MM.1S (cell line): ENCODE measurements around the gene CLEC19A.

Source experiments
- DNase-seq: peaks from one replicate; pipeline ENCODE4 v3.0.0-alpha.2; 2015
- H2AFZ ChIP-seq: fragments of 300-600 bp; sonication (generic); 2 replicates; pipeline ENCODE4 v1.6.0; 2016; ENCODE audit warnings: antibody characterized with exemption, low read length
- H3F3A ChIP-seq: fragments of 300-600 bp; sonication (generic); 2 replicates; pipeline ENCODE4 v1.6.1; 2016; ENCODE audit warnings: mild to moderate bottlenecking, antibody characterized with exemption, low read length, moderate library complexity, mixed read lengths; ENCODE audit not compliant: insufficient read depth
- H3K27ac ChIP-seq: fragments of 300-600 bp; sonication (generic); 2 replicates; pipeline ENCODE4 v1.5.1; 2016; ENCODE audit warnings: mild to moderate bottlenecking, low read length
- H3K27me3 ChIP-seq: fragments of 300-600 bp; sonication (generic); replicated peaks from 2 replicates; pipeline ENCODE4 v1.6.0; 2016; ENCODE audit warnings: low read length; ENCODE audit not compliant: insufficient read depth
- H3K36me3 ChIP-seq: fragments of 300-600 bp; sonication (generic); replicated peaks from 2 replicates; pipeline ENCODE4 v1.6.1; 2016; ENCODE audit warnings: mild to moderate bottlenecking, low read length, mixed read lengths; ENCODE audit not compliant: insufficient read depth
- H3K4me1 ChIP-seq: fragments of 300-600 bp; sonication (generic); 2 replicates; pipeline ENCODE4 v1.6.1; 2016; ENCODE audit warnings: low read length, mixed read lengths
- H3K4me2 ChIP-seq: fragments of 300-600 bp; sonication (generic); 2 replicates; pipeline ENCODE4 v1.6.0; 2016; ENCODE audit warnings: low read depth, low read length
- H3K4me3 ChIP-seq: fragments of 300-600 bp; sonication (generic); 2 replicates; pipeline ENCODE4 v1.5.1; 2016; ENCODE audit warnings: low read length, mixed read lengths
- H3K79me2 ChIP-seq: fragments of 300-600 bp; sonication (generic); 2 replicates; pipeline ENCODE4 v1.6.1; 2016; ENCODE audit warnings: mixed run types, low read length, mixed read lengths
- H3K9ac ChIP-seq: fragments of 300-600 bp; sonication (generic); 2 replicates; pipeline ENCODE4 v1.6.1; 2016; ENCODE audit warnings: low read length, mixed read lengths
- H3K9me2 ChIP-seq: fragments of 300-600 bp; sonication (generic); replicated peaks from 2 replicates; pipeline ENCODE4 v1.6.1; 2016; ENCODE audit warnings: mild to moderate bottlenecking, low read length, mixed read lengths; ENCODE audit not compliant: insufficient read depth
- H3K9me3 ChIP-seq: fragments of 300-600 bp; sonication (generic); replicated peaks from 2 replicates; pipeline ENCODE4 v1.6.1; 2016; ENCODE audit warnings: mild to moderate bottlenecking, low read length, mixed read lengths; ENCODE audit not compliant: insufficient read depth
- H4K20me1 ChIP-seq: fragments of 300-600 bp; sonication (generic); 2 replicates; pipeline ENCODE4 v1.6.1; 2016; ENCODE audit warnings: mild to moderate bottlenecking, low read length, moderate library complexity, mixed read lengths; ENCODE audit not compliant: insufficient read depth
- CTCF ChIP-seq: fragments of 300-600 bp; sonication (generic); IDR thresholded peaks from 2 replicates; pipeline ENCODE4 v1.5.1; 2016; ENCODE audit warnings: antibody characterized with exemption, low read length, mixed read lengths
- EZH2 ChIP-seq: fragments of 300-600 bp; sonication (generic); optimal IDR thresholded peaks from 2 replicates; pipeline ENCODE3; 2017; ENCODE audit warnings: low read depth, mild to moderate bottlenecking, antibody characterized with exemption, low read length, mixed read lengths
- EZH2phosphoT487 ChIP-seq: fragments of 300-600 bp; sonication (generic); IDR thresholded peaks from 2 replicates; pipeline ENCODE4 v1.6.1; 2018; ENCODE audit warnings: antibody characterized with exemption, low read length

The CLEC19A gene

GRCh38 chr16:19285431-19285830 is at the start of gene CLEC19A:
TSS of gene CLEC19A (plus strand) at chr16:19285731. CDS start at chr16:19285852, 121 bp downstream.
- Histone ChIP-seq H3K4me1 (no peaks in the 10 kb centered on the region), H3K9me2 (no peaks in the 10 kb centered on the region), H3K27me3 (no peaks in the 10 kb centered on the region), H3K27ac (no peak within 1 kb of the TSS), H4K20me1 (no peaks in the 10 kb centered on the region), H3K4me3 (no peak within 1 kb of the TSS), H3K4me2 (no peak within 1 kb of the TSS), H3K36me3 (no peaks in the 10 kb centered on the region), H3K9ac (no peak within 1 kb of the TSS), H3K79me2 (no peaks in the 10 kb centered on the region), H3K9me3 (no peaks in the 10 kb centered on the region), H3F3A (no peaks in the 10 kb centered on the region), H2AFZ (no peak within 1 kb of the TSS)
- TF ChIP-seq EZH2phosphoT487 (no peak), CTCF (no peak), EZH2 (no peak)
- DNase-seq, result no peak

GRCh38 chr16:19235886-19236285 is 49.6 kb upstream of the CLEC19A start:
- Histone ChIP-seq H2AFZ (no peak overlapping the region), H3K4me2 (no peak overlapping the region), H3K79me2 (no peaks in the 10 kb centered on the region), H3K9me3 (no peaks in the 10 kb centered on the region), H3K9me2 (no peaks in the 10 kb centered on the region), H3K9ac (no peak overlapping the region), H3K27ac (no peak overlapping the region), H3K4me1 (no peaks in the 10 kb centered on the region), H3K36me3 (no peaks in the 10 kb centered on the region), H3K27me3 (no peaks in the 10 kb centered on the region), H3F3A (no peaks in the 10 kb centered on the region), H4K20me1 (no peaks in the 10 kb centered on the region), H3K4me3 (no peak overlapping the region)
- no peak for TF ChIP-seq EZH2phosphoT487
- TF ChIP-seq CTCF, result no peak
- TF ChIP-seq EZH2, result no peak
- no peak for DNase-seq

- no peak for DNase-seq
- no peaks in the 10 kb centered on the region for H3K9me2 ChIP-seq
- TF ChIP-seq EZH2 (no peak), CTCF (no peak)
These were observed 48.8 kb upstream of the CLEC19A start for GRCh38 chr16:19236561-19237209.

More at GRCh38 chr16:19236561-19237209, 48.8 kb upstream of the CLEC19A start:
- H3K4me2 ChIP-seq, result no peak overlapping the region
- no peaks in the 10 kb centered on the region for H3F3A ChIP-seq
- H3K4me3 ChIP-seq, result no peak overlapping the region
- no peaks in the 10 kb centered on the region for H3K27me3 ChIP-seq
- no peaks in the 10 kb centered on the region for H4K20me1 ChIP-seq
- H3K79me2 ChIP-seq, result no peaks in the 10 kb centered on the region
- no peaks in the 10 kb centered on the region for H3K4me1 ChIP-seq
- H3K9me3 ChIP-seq, result no peaks in the 10 kb centered on the region
- H3K27ac ChIP-seq, result no peak overlapping the region
- H3K36me3 ChIP-seq, result no peaks in the 10 kb centered on the region
- no peak overlapping the region for H2AFZ ChIP-seq
- no peak overlapping the region for H3K9ac ChIP-seq
